ENCODE data around the gene TLR2. TPM values are rescaled to one million over a fixed set of nuclear protein-coding genes. Genes with fewer than 3 reads are reported as not detected.

Gene TLR2
- total and polyA plus RNA-seq, 2 experiments from 2014 or later: 0.63 to 1.2 TPM

GRCh38 chr4:153728660-153729059, 44.6 kb downstream of the TLR2 start:
- H4K20me1 ChIP-seq (replicated peaks; ENCODE audit: insufficient read depth): 0 out of 2 replicates have a peak, but pooled peaks cover 2% of the 10 kb centered on the region
- no peak overlapping the region for H2AFZ ChIP-seq
- H3K36me3 ChIP-seq (ENCODE audit: insufficient read depth): no peaks in the 10 kb centered on the region
- no peaks in the 10 kb centered on the region for H3K27me3 ChIP-seq (ENCODE audit: insufficient read depth)
- TF ChIP-seq ZNF114 (CRISPR knock-in tag; IDR thresholded peaks at IDR 0.05): no peak
- no peak for TF ChIP-seq ZNF331 (CRISPR knock-in tag; IDR thresholded peaks at IDR 0.05; ENCODE audit: low read depth)
- no peak for TF ChIP-seq POLR2AphosphoS5 (IDR thresholded peaks at IDR 0.05; ENCODE audit: low read depth)
- no peak for TF ChIP-seq NANOG (IDR thresholded peaks at IDR 0.05; ENCODE audit: borderline replicate concordance)
- TF ChIP-seq ZNF462 (CRISPR knock-in tag; IDR thresholded peaks at IDR 0.05): no peak
- TF ChIP-seq, protein P1, sequence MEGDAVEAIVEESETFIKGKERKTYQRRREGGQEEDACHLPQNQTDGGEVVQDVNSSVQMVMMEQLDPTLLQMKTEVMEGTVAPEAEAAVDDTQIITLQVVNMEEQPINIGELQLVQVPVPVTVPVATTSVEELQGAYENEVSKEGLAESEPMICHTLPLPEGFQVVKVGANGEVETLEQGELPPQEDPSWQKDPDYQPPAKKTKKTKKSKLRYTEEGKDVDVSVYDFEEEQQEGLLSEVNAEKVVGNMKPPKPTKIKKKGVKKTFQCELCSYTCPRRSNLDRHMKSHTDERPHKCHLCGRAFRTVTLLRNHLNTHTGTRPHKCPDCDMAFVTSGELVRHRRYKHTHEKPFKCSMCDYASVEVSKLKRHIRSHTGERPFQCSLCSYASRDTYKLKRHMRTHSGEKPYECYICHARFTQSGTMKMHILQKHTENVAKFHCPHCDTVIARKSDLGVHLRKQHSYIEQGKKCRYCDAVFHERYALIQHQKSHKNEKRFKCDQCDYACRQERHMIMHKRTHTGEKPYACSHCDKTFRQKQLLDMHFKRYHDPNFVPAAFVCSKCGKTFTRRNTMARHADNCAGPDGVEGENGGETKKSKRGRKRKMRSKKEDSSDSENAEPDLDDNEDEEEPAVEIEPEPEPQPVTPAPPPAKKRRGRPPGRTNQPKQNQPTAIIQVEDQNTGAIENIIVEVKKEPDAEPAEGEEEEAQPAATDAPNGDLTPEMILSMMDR (conservative IDR thresholded peaks at IDR 0.05; ENCODE audit: low read depth in 2 of 2): no peak
- no peak for TF ChIP-seq JUNB (IDR thresholded peaks at IDR 0.05; ENCODE audit: unreplicated experiment)
- TF ChIP-seq STAT1 (IDR thresholded peaks at IDR 0.05; ENCODE audit: unreplicated experiment): no peak
- no peak for TF ChIP-seq ETS1 (IDR thresholded peaks at IDR 0.05)
- DNase-seq (ENCODE audit: low spot score) (no peak), ATAC-seq (no peak)
- Mint-ChIP-seq H3K4me1 (peaks cover 6% of the 10 kb centered on the region; the same call in 2 of the 3 replicates), H3K36me3 (ENCODE audit: low read depth) (no peaks in the 10 kb centered on the region), H3K9me3 (no peaks in the 10 kb centered on the region), H3K4me3 (no peak overlapping the region), H3K27me3 (ENCODE audit: insufficient read depth, low read depth, poor library complexity) (peaks cover 3% of the 10 kb centered on the region), H3K27ac (no peak overlapping the region)
- no peak overlapping the region for H3K27ac ChIP-seq (ENCODE audit: low read depth)
- peaks cover 10% of the 10 kb centered on the region for H3K4me1 ChIP-seq (ENCODE audit: insufficient read depth)
- no peaks in the 10 kb centered on the region for H3K79me2 ChIP-seq (replicated peaks; ENCODE audit: insufficient read depth)
- H3K9me2 ChIP-seq (ENCODE audit: insufficient read depth): no peaks in the 10 kb centered on the region
- H3K4me3 ChIP-seq: no peak overlapping the region
- H3K4me2 ChIP-seq: no peak overlapping the region
- no peaks in the 10 kb centered on the region for H3F3A ChIP-seq (replicated peaks; ENCODE audit: low read depth)

Data from GM23338 (cell line).